LNCAP (cell line): ENCODE measurements around the gene SPOP.

ENCODE experiments used
- TF ChIP-seq, protein P1 (sequence below): fragments of 450-650 bp; IDR thresholded peaks from 2 replicates; pipeline ENCODE4 v1.5.1; 2017; ENCODE audit warnings: mild to moderate bottlenecking

SPOP gene

DNA sequence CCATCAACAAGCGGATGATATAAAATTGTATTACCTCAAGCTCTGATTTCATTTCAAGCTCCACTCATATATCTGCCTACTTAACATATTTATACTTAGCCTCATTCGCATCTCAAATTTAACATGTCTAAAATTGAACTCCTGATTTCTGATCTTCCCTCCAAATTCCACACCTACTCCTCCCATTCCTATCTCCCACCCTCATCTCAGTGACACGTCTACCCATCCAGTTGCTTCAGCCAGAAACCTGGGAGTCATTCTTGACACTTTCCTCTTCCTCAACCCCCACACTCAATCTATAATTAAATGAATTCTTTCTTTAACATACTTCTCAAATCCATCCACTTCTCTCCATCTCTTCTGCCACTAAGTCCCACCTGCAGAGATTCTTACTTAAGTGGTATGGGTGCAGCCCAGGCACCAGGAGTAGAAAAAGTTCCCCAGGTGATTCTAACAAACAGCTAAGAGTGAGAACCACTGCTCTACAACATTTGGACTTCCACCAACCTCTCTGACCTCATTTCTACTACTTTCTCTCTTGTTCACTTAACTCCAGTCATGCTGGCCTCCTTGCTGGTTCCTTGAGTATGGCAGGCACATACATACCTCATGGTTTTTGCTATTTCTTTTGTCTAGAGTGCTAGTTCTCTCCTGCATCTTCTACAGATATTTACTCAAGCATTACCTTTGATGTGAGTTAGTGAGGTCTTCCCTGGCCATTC is 18.1 kb downstream of the SPOP start:
- TF ChIP-seq, protein P1, sequence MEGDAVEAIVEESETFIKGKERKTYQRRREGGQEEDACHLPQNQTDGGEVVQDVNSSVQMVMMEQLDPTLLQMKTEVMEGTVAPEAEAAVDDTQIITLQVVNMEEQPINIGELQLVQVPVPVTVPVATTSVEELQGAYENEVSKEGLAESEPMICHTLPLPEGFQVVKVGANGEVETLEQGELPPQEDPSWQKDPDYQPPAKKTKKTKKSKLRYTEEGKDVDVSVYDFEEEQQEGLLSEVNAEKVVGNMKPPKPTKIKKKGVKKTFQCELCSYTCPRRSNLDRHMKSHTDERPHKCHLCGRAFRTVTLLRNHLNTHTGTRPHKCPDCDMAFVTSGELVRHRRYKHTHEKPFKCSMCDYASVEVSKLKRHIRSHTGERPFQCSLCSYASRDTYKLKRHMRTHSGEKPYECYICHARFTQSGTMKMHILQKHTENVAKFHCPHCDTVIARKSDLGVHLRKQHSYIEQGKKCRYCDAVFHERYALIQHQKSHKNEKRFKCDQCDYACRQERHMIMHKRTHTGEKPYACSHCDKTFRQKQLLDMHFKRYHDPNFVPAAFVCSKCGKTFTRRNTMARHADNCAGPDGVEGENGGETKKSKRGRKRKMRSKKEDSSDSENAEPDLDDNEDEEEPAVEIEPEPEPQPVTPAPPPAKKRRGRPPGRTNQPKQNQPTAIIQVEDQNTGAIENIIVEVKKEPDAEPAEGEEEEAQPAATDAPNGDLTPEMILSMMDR = no peak

DNA sequence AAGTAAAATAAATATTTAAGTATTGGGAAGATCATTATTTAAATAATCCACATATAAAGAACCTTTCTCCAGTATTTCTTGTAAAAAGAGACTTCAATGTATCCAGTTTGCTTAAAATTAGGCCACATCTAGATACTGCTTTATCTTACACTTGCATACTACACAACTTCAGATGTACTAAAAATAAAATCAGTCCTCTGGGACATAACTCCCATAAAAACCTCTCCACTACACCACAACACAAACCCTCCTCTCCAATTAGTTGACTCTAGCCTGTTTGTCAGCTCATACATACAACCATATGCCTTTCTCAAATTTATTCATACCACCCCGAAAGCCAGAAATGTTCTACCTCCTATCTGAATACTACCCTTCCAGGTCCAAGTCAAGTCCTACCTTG is 21.6 kb downstream of the SPOP start:
- TF ChIP-seq, protein P1 = no peak

DNA sequence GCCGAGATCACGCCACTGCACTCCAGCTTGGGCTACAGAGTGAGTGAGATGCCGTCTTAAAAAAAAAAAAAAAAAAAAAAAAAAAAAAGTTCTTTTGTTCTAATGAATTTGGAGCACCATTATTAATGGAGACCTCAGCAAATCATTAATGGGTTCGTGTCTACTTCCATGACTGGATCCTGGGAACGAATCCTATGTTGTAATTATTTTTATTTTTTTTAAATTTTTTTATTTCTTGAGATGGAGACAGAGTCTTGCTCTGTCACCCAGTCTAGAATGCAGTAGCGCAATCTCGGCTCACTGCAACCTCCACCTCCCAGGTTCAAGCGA is 30.7 kb downstream of the SPOP start:
- TF ChIP-seq, protein P1 = no peak

DNA sequence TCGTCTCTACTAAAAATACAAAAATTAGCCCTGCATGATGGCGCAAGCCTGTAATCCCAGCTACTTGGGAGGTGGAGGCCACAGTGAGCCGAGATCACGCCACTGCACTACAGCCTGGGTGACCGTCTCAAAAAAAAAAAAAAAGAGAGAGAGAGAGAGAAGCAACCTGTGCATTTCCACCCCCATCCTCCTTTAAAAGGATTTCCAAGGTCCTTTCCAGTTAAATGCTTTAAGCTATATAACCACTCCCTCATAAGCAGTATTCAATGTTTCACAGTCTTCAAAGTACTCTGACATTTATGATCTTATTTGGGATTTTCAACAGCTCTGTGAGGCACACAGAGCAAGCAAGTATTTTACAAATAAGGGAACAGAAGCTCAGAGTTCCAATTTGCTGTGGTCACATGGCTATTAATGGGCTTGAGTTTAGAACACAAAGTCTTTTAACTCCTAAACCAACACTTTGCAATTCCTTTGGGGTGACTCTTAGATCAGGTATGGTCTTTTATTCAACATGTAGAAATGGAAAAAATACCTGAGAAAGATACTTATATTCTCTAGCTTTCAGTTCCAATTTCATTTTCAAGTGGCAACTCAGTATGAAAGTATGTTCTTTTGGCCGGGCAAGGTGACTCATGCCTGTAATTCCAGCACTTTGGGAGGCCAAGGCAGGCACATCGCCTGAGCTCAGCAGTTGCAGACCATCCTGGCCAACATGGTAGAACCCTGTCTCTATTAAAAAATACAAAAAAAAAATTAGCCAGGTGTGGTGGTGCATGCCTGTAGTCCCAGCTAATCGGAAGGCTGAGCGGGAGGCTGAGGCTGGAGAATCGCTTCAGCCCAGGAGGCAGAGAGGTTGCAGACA is 31.3 kb downstream of the SPOP start:
- TF ChIP-seq, protein P1 = no peak

DNA sequence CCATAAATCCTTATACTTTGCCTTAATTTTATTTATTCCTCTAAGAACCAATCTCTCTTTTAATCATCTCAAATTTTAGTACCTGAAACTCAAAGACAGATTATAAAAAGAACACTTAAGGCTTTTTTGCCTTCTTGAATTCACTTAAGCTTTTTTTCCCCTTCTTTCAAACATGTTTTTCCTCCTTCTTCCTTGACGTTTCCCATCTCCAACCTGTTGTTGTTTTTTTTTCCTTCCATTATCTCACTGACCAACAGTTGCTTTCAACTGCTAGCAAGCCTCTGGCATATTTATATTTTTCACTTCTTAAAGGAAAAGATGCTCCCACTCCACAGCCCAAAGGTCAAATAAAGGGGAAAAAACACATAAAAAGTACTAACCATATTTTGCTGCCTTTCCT is 32.2 kb downstream of the SPOP start:
- TF ChIP-seq, protein P1 = no peak

DNA sequence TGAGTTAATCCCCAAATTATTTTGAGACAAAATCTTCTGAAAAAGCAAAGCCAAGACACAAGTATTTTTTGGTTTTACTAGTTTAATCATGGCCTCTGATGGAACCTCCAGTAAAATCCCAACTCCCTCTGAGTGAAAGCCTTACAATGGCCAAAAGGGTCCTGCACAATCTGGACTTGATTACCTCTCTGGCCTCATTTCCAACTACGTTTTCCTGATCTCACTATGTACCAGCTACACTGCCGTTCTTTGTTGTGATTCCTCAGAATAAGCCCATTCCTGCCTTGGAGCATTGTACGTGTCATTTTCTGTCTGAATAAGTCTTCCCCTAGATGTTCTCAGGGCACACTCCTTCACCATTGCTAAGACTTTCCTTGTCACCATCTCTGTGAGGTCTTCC is 37.3 kb downstream of the SPOP start:
- TF ChIP-seq, protein P1 = no peak

DNA sequence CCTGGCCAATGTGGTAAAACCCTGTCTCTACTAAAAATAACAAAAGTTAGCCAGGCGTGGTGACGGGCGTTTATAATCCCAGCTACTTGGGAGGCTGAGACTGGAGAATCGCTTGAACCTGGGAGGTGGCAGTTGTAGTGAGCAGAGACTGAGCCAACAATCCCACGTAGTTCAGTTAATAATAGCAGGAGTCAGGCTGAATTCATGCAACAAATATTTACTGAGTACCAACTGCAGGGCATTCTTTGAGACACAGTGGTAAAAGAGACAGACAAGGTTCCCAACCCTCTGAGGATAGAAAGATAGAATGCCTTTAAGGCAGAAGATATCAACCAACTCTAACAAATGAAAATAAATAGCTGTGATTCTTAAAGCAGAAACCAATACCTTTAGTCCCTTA is 39.1 kb downstream of the SPOP start:
- TF ChIP-seq, protein P1 = no peak
